Activated naive CD8-positive, alpha-beta T cell treated with anti-CD3 and anti-CD28 coated beads, Interleukin-2, amount 10 ng/mL, durations not matched to agents 7 days and 5 days (primary cell): ENCODE results near the gene ACP6. TPM values are rescaled to one million over a fixed set of nuclear protein-coding genes. Genes with fewer than 3 reads are reported as not detected.

Experiments
- ATAC-seq: fragments of 150-1000 bp; cut with Tn5 transposase; one replicate; pipeline ENCODE4 v1.10.0; 2021; ENCODE audit warnings: low read depth, moderate library complexity
- POLR2A ChIA-PET: fragments of 350-600 bp; sonication (Branson Sonifier 250); formaldehyde crosslinking; loops from one replicate; lab custom pipeline; 2021; ENCODE audit warnings: antibody characterized with exemption; lab: Charles Lee
- DNase-seq: peaks from one replicate; pipeline ENCODE4 v3.0.0; 2021
- H3K27ac Mint-ChIP-seq: one replicate; pipeline ENCODE4 v1.8.0; 2022; ENCODE audit warnings: mild to moderate bottlenecking, mixed read lengths
- H3K27me3 Mint-ChIP-seq: one replicate; pipeline ENCODE4 v1.8.0; 2022; ENCODE audit warnings: mild to moderate bottlenecking, moderate library complexity, mixed read lengths
- H3K36me3 Mint-ChIP-seq: one replicate; pipeline ENCODE4 v1.8.0; 2021; ENCODE audit warnings: mild to moderate bottlenecking, mixed read lengths
- H3K4me1 Mint-ChIP-seq: one replicate; pipeline ENCODE4 v1.8.0; 2021; ENCODE audit warnings: mixed read lengths
- H3K4me3 Mint-ChIP-seq: one replicate; pipeline ENCODE4 v1.8.0; 2022; ENCODE audit warnings: mild to moderate bottlenecking, moderate library complexity, mixed read lengths
- H3K9me3 Mint-ChIP-seq: one replicate; pipeline ENCODE4 v1.8.0; 2021; ENCODE audit warnings: mixed read lengths
- total RNA-seq, 2 experiments: library from RNA; stranded (reverse); gene quantifications; one replicate each; pipeline ENCODE4 v1.2.3, GENCODE V29; 2021

Gene ACP6
- total RNA-seq, 2 experiments from 2014 or later = 13.6 to 18.2 TPM

- Mint-ChIP-seq H3K9me3 (no peaks in the 10 kb centered on the region), H3K27ac (no peak overlapping the region), H3K4me3 (no peak overlapping the region), H3K27me3 (no peaks in the 10 kb centered on the region), H3K4me1 (peaks cover 12% of the 10 kb centered on the region), H3K36me3 (peaks cover 49% of the 10 kb centered on the region)
- ATAC-seq = no peak
- POLR2A ChIA-PET = no interaction called here
- DNase-seq = no peak
These were observed 61.0 kb downstream of the ACP6 start for GRCh38 chr1:147609358-147609757.

DNA sequence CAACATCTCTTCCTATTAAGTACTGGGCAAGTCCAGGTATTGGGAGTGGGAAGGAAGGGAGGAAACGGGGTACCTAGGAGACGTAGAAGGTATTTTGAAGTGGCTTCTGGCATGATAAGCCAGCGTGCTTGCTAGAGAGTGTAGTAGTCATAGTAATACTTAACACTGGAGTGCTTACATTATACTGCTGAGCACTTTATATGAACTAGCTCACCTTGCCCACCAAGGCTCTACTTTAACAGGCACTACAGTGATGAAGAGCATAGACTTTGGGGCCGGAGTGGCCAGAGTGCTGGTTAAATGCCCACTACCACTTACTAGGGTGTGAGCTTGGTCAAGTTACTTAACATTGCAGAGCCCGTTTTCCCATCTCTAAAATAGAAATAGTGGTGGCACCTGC is 61.7 kb downstream of the ACP6 start:
- ATAC-seq (no peak), DNase-seq (no peak)
- POLR2A ChIA-PET = no interaction called here
- H3K36me3 Mint-ChIP-seq = peaks cover 45% of the 10 kb centered on the region
- peaks cover 10% of the 10 kb centered on the region for H3K4me1 Mint-ChIP-seq
- H3K27ac Mint-ChIP-seq = no peak overlapping the region
- no peak overlapping the region for H3K4me3 Mint-ChIP-seq
- no peaks in the 10 kb centered on the region for H3K27me3 Mint-ChIP-seq
- H3K9me3 Mint-ChIP-seq = no peaks in the 10 kb centered on the region

DNA sequence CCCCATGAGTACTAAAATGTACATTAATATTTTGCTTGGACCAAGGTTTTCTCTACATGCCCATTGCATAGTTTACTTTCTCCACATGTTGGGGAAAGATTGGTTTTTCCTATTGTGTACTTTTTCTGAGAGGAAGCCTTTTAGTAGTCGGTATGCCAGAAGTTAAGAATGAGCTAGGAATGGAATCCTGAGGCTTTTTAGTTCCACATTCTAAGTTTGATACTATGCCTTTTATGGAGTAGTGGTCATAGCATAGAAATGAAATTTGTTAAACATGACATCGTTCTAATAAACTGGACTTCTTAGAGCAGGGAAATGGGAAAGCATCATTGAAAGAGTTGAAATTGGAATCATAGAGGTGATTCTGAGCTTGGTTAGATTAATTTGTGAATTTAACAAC is 64.7 kb downstream of the ACP6 start:
- no peak overlapping the region for H3K27ac Mint-ChIP-seq
- peaks cover 17% of the 10 kb centered on the region for H3K4me1 Mint-ChIP-seq
- POLR2A ChIA-PET = interaction anchor here (0.5 kb wide), 1 partner anchor 65 kb away, joined by 3 read pairs; no protein-coding TSS in a partner anchor
- ATAC-seq (no peak), DNase-seq (no peak)
- H3K4me3 Mint-ChIP-seq = no peak overlapping the region
- no peaks in the 10 kb centered on the region for H3K27me3 Mint-ChIP-seq
- no peaks in the 10 kb centered on the region for H3K9me3 Mint-ChIP-seq
- H3K36me3 Mint-ChIP-seq = peaks cover 34% of the 10 kb centered on the region

- ATAC-seq (no peak), DNase-seq (no peak)
- POLR2A ChIA-PET = no interaction called here
- Mint-ChIP-seq H3K4me3 (no peak overlapping the region), H3K9me3 (no peaks in the 10 kb centered on the region), H3K36me3 (peaks cover 33% of the 10 kb centered on the region), H3K4me1 (peaks cover 19% of the 10 kb centered on the region), H3K27me3 (peaks cover 1% of the 10 kb centered on the region), H3K27ac (no peak overlapping the region)
These were observed 66.3 kb downstream of the ACP6 start for GRCh38 chr1:147603986-147604385.

DNA sequence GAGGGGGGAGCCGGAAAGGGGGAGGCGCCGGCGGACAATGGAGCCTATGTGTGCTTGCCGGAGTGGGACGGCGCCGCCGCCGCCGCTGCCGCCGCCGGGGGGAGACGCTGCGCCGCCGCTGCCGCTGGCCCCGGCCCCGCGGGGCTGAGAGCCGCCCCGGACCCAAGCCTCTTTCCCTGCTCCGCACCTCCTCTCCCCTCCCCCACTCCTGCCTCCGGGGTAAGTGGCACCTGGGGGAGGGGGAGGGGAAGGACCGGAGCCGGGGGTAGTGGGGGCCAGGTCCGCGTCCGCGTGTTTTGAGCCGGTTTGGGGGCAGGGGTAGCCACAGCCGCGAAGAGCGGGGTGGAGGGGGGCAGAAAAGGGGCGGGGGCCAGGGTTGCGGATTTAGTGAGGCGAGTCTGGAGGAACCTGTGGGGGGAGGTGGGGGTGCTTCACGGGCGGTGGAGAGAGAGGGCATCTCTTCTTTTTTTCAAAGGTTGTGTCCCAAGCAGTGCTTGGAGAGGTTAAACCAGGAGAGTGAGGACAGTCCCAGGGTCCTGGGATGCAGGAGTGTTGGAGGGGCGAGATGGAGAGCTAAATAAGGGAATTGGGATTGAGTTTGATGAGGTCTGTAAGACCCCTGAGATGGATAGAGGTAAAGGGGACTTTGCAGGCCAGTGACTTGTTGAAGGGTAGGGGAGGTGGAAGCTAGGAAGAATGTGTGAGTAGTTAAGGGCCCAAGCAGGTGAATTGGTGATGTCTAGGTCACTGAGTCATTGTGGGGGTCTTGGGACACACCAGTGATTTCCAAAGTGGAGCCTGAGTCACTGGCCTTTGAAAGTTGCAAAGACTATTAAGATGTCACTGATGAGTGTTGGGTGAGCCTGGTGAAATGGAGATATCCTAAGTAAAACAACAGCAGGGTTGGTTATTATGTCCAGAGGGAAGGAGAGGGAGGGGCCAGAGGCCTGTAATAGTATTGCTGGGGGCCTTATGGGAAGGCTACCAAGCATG is 69.9 kb downstream of the ACP6 start:
- Mint-ChIP-seq H3K36me3 (peaks cover 12% of the 10 kb centered on the region), H3K9me3 (no peaks in the 10 kb centered on the region), H3K27ac (peak overlapping the region; percentile 79), H3K27me3 (peaks cover 10% of the 10 kb centered on the region), H3K4me1 (peaks cover 17% of the 10 kb centered on the region), H3K4me3 (peak overlapping the region; percentile 88)
- DNase-seq (no peak), ATAC-seq (no peak)
- POLR2A ChIA-PET = interaction anchor here (0.7 to 2.1 kb wide), 6 partner anchors 11 to 318 kb away, joined by 3 to 33 read pairs (median 4); partner anchors contain the start of gene BCL9

DNA sequence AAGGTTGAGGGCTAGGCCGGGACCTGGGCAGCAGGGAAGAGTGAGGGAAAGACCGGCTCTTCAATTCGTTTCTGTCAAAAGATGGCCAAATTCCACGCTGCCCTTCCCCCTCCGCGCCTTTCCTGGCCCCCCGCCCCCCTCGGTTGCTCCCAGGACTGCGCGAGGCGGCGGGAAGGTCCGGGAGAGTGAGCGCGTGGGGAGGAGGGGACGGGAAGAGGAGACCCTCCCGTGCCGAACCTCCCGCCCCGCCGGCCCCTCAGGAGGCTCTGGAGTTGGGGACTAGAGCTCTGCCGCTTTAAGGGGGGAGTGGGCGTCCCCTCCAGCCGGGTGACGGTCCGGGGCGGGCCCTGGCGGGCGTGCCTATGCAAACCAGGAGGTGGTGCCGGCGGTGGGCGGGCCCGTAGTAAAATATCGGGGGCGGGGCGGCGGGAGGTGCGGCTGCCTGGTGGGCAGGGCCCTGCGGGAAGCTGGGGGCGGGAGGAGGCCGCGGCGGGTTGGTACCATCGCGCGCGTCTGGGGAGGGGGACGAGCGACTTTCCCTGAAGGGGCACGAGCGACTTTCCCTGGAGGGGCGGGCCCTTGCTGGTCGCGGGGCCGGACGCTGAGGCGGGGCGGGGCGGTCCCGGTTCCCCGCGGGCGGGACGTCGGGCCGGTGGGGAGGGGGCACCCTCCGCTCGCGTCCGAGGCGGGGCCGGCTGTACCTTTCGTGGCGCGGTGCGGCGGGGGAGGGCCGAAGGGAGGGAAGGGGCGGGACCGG is 70.8 kb downstream of the ACP6 start:
- H3K4me1 Mint-ChIP-seq = peaks cover 17% of the 10 kb centered on the region
- DNase-seq (peak; percentile 95), ATAC-seq (peak; percentile 83)
- H3K36me3 Mint-ChIP-seq = peaks cover 4% of the 10 kb centered on the region
- peak overlapping the region; percentile 96 for H3K27ac Mint-ChIP-seq
- H3K9me3 Mint-ChIP-seq = no peaks in the 10 kb centered on the region
- H3K4me3 Mint-ChIP-seq = peak overlapping the region; percentile 92
- H3K27me3 Mint-ChIP-seq = peaks cover 10% of the 10 kb centered on the region
- POLR2A ChIA-PET = interaction anchor here (0.6 to 2.1 kb wide), 8 partner anchors 10 to 515 kb away, joined by 3 to 33 read pairs (median 4); partner anchors contain the start of gene BCL9

- Mint-ChIP-seq H3K4me1 (peaks cover 17% of the 10 kb centered on the region), H3K4me3 (peak overlapping the region; percentile 92), H3K27ac (peak overlapping the region; percentile 96), H3K27me3 (peaks cover 10% of the 10 kb centered on the region), H3K9me3 (no peaks in the 10 kb centered on the region), H3K36me3 (peaks cover 2% of the 10 kb centered on the region)
- peak; percentile 9 for ATAC-seq
- POLR2A ChIA-PET = interaction anchor here (0.6 to 2.1 kb wide), 7 partner anchors 10 to 515 kb away, joined by 3 to 33 read pairs (median 4); partner anchors contain the start of gene BCL9
- DNase-seq = peak; percentile 66
These were observed 71.5 kb downstream of the ACP6 start for GRCh38 chr1:147598621-147599361.

- no peak for ATAC-seq
- Mint-ChIP-seq H3K9me3 (no peaks in the 10 kb centered on the region), H3K27me3 (peaks cover 10% of the 10 kb centered on the region), H3K36me3 (no peaks in the 10 kb centered on the region), H3K4me1 (peaks cover 16% of the 10 kb centered on the region), H3K27ac (no peak overlapping the region), H3K4me3 (no peak overlapping the region)
- POLR2A ChIA-PET = no interaction called here
- no peak for DNase-seq
These were observed 73.3 kb downstream of the ACP6 start for GRCh38 chr1:147597010-147597409.

Other genes with a start within 250 kb of the ACP6 start
- 10 to 100 TPM; 15.1 to 16.2 TPM for gene BCL9, start 129.0 kb downstream of the ACP6 start, total RNA-seq
- gene GJA5, start 90.1 kb upstream of the ACP6 start, total RNA-seq = not detected
- gene GJA8, start 232.3 kb upstream of the ACP6 start, total RNA-seq = not detected